Measurements from ENCODE around the gene KCNN1.
"Not testable (repeated sequence)": the region's sequence is repeated elsewhere in the genome, so short reads cannot be mapped to it uniquely, and the experiment has no call there.

Gene KCNN1

DNA sequence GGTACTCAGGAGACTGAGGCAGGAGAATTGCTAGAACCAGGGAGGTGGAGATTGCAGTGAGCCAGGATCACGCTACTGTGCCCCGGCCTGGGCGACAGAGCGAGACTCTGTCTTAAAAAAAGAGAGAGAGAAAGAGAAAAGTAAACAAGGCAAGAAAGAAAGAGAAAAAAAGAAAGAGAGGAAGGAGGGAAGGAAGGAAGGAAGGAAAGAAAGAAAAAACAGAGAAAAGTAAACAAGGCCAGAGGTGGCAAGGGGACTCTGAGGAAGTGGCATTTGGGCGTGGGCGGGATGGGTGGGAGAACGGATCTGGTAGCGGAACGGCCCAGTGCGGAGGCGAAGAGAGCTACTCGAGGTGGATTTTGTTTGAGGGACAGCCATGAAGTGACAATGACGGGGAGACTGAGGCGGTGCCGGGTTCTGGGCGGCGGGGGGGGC, 33.6 kb downstream of the KCNN1 start:
- DNase-seq (ENCODE audit: low read depth): no peak
- TF ChIP-seq, protein P1, sequence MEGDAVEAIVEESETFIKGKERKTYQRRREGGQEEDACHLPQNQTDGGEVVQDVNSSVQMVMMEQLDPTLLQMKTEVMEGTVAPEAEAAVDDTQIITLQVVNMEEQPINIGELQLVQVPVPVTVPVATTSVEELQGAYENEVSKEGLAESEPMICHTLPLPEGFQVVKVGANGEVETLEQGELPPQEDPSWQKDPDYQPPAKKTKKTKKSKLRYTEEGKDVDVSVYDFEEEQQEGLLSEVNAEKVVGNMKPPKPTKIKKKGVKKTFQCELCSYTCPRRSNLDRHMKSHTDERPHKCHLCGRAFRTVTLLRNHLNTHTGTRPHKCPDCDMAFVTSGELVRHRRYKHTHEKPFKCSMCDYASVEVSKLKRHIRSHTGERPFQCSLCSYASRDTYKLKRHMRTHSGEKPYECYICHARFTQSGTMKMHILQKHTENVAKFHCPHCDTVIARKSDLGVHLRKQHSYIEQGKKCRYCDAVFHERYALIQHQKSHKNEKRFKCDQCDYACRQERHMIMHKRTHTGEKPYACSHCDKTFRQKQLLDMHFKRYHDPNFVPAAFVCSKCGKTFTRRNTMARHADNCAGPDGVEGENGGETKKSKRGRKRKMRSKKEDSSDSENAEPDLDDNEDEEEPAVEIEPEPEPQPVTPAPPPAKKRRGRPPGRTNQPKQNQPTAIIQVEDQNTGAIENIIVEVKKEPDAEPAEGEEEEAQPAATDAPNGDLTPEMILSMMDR (IDR thresholded peaks at IDR 0.05; ENCODE audit: control insufficient read depth, insufficient read depth, low read depth, low read length, missing control alignments): no peak
- H3K4me3 ChIP-seq (ENCODE audit: control insufficient read depth, low read depth, low read length): peak overlapping the region; percentile 81

- TF ChIP-seq, protein P1 (IDR thresholded peaks at IDR 0.05; ENCODE audit: control insufficient read depth, insufficient read depth, low read depth, low read length, missing control alignments): no peak
- peak overlapping the region; percentile 81 for H3K4me3 ChIP-seq (ENCODE audit: control insufficient read depth, low read depth, low read length)
- peak; percentile 38 for DNase-seq (ENCODE audit: low read depth)
Measured at GRCh38 chr19:18000915-18001776, 34.2 kb downstream of the KCNN1 start.

DNA sequence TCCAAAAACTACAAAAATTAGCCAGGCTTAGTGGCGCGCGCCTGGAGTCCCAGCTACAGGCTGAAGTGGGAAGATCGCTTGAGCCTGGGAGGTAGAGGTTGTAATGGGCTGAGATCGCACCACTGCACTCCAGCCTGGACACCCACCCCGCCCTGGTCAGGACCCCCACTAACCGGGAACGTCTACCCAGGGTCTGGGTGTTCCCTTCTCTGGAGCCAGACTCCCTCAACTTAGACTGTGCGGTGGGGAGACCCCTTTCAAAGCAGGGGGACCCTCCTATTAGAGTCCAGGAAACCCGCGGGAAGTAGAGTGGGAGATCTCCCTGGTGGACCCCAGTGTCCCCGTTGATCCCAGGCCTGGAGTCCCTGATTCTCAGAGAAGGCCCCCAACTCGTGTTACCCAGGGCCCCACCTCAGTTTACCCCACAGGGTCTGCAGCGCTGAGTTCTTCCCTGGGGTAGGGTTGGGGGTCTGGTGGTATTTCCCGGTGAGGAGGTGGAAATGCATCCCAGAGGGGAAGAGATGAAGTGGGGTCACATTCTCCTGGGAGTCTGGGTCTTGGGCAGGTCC, 35.0 kb downstream of the KCNN1 start:
- TF ChIP-seq, protein P1 (IDR thresholded peaks at IDR 0.05; ENCODE audit: control insufficient read depth, insufficient read depth, low read depth, low read length, missing control alignments): no peak
- H3K4me3 ChIP-seq (ENCODE audit: control insufficient read depth, low read depth, low read length): peak overlapping the region; percentile 81
- DNase-seq (ENCODE audit: low read depth): no peak

DNA sequence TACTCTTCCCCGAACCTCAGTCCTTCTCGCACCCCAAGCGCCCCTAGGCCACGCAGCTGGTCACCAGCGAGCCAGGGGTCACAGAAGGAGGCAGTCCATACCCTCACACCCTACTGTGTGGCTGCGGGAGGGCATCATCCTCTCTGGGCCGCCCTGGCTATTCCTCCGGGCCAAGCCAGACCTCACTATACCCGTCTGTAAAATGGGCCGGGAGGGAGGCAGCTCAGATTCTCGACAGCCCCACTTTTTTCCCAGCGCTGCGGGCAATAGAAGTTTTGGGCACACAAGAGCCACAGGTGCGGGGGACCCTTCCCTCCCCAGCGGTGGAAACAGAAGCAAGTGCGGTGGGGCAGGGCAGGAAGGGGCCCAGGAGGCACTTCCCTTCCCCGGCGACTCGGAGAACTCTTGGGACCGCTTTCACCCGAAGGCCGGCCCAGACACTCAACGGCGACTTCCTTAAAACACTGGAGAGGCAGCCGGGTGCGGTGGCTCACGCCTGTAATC, 35.5 kb downstream of the KCNN1 start:
- H3K4me3 ChIP-seq (ENCODE audit: control insufficient read depth, low read depth, low read length): peak overlapping the region; percentile 81
- TF ChIP-seq, protein P1 (IDR thresholded peaks at IDR 0.05; ENCODE audit: control insufficient read depth, insufficient read depth, low read depth, low read length, missing control alignments): no peak
- DNase-seq (ENCODE audit: low read depth): no peak

- DNase-seq (ENCODE audit: low read depth); H3K4me3 ChIP-seq (ENCODE audit: control insufficient read depth, low read depth, low read length): not testable (repeated sequence)
Measured at GRCh38 chr19:18005750-18006149, 38.8 kb downstream of the KCNN1 start.

DNA sequence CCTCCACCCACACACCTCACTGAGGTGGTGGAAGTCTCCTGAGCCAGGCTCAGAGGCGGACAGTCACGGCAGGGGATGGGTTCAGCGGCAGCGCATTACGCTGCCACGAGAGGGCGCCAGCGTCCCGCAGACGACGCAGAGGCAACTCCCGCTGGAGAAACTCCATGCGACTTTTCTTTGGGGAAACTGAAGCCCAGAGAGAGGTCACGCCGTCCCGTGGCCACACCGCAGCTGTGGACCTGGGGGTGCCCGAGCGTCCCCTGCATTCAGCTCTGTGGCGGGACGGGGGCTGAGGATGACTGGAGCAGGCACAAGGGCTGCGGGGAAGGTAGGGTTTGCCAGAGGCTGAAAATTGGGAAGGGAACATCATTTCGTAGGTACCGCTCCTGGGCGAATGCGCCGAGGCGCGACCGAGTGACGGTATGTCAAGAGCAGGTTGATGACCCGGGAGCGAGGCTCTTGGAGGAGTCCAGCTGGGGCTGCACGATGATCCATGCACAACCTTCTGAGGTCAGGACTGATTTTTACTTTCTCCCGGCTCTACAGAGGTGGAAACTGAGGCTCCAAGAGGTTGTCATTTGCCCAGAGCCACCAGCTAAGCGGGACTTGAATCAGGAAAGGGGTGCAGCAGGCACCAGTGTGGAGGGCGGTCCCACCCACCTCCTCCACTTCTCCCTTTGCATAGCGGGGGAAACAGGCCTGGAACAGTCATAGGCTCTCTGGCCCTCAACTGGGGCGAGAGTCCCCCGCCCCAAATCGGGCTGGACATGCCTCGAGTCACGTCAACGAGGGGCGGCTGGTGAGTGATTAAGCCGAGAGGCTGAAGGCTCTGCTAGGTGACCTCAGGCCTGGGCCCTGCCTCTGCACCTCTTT, 40.4 kb downstream of the KCNN1 start:
- peak overlapping the region; percentile 51 for H3K4me3 ChIP-seq (ENCODE audit: control insufficient read depth, low read depth, low read length)
- TF ChIP-seq, protein P1 (IDR thresholded peaks at IDR 0.05; ENCODE audit: control insufficient read depth, insufficient read depth, low read depth, low read length, missing control alignments): peak; percentile 99
- DNase-seq (ENCODE audit: low read depth): no peak

All from AG09309 (cell line).